GM12801 (cell line): Measurements from ENCODE around the gene STK38L.

ENCODE experiments used
- TF ChIP-seq, protein P1 (sequence below): IDR thresholded peaks from one replicate; pipeline ENCODE4 v1.5.1; 2011; ENCODE audit warnings: control low read depth; ENCODE audit not compliant: insufficient read length; ENCODE audit errors: extremely low read depth

The STK38L gene

DNA sequence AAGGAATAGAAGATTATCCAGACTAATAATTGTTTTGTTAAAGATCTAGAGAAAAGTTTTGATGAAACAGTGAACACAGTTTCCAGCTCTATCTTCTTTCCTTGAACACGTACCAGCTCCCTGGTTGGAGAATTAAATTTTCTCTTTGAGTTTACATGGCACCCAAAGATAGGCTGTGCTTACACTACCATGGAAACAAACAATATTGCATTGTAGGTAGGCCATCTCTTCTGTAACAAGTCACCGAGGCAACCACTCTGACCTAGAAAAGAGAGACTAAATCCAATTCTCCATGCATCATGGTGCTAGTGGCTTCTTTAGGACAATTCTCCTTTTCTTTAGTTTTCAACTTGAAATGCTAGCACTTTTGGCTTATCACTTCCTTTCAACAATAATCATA lies 98.5 kb downstream of the STK38L start:
- TF ChIP-seq, protein P1, sequence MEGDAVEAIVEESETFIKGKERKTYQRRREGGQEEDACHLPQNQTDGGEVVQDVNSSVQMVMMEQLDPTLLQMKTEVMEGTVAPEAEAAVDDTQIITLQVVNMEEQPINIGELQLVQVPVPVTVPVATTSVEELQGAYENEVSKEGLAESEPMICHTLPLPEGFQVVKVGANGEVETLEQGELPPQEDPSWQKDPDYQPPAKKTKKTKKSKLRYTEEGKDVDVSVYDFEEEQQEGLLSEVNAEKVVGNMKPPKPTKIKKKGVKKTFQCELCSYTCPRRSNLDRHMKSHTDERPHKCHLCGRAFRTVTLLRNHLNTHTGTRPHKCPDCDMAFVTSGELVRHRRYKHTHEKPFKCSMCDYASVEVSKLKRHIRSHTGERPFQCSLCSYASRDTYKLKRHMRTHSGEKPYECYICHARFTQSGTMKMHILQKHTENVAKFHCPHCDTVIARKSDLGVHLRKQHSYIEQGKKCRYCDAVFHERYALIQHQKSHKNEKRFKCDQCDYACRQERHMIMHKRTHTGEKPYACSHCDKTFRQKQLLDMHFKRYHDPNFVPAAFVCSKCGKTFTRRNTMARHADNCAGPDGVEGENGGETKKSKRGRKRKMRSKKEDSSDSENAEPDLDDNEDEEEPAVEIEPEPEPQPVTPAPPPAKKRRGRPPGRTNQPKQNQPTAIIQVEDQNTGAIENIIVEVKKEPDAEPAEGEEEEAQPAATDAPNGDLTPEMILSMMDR, result no peak

DNA sequence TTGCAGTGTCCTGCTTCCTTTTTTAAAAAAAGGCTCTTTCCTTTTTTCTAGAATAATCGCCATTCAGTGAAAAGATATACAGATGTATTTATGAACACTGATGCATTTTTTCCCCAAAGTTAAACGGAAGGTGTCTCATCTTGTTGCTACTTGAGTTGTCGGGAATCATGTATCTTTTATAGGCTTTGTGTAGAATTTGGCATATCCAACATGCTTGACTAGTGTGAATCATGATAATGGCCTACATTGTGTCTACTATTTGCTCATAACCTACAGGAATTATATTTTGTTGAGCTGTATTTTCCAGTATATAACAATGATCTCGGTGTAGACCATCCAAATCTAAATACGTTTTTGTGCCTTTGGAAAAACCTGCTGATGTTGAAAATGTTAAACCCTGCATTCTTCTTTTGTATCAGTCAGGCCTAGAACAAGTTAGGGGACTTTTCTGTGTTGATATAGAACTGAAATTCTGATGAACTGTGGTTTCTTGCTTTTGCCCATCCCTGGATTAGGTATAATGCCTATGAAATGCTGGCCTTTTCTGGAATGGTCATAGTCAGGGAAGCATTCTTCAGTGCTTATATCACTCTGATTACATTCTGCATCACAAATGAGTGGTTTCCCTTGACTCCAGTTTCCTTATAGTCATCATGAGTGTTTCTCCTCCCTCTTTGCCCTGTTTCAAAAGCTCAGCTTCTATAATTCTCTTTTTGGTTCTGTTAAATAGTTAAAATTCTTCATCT lies 99.3 kb downstream of the STK38L start:
- TF ChIP-seq, protein P1, result no peak

DNA sequence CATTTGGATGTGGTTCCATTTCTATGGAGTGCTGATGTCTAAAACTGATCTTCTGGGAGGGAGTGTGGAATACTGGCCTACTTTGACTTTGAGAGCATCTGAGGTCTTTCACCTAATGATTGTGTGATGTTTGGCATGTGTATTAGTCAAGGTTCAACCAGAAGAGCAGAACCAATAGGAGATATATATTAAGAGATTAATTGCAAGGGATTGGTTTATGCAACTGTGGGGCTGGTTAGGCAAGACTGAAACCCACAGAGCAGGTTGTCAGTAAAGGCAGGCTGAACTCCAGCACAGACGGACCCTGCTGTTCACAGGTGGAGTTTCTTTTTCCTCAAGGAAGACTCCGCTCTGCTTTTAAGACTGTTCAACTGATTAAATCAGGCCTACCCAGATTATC lies 100.2 kb downstream of the STK38L start:
- TF ChIP-seq, protein P1, result no peak

DNA sequence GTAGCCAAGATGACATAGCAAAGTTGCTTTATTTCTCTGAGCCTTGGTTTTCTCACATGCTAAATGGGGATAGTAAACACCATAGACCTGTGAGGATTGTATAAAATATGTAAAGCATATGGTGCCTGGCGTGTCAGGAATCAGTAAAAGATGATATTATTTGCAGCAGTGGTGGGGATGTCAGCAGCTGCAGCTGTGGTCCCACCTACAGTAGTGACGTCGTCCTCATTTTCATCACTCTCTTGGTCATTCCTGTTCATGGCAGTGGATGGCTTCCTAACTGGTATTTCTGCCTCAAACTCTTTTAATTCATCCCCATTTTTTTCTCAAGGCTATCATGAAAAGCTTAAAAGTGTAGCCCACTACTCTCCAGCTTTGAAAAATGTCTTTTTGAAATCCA lies 100.7 kb downstream of the STK38L start:
- TF ChIP-seq, protein P1, result no peak

DNA sequence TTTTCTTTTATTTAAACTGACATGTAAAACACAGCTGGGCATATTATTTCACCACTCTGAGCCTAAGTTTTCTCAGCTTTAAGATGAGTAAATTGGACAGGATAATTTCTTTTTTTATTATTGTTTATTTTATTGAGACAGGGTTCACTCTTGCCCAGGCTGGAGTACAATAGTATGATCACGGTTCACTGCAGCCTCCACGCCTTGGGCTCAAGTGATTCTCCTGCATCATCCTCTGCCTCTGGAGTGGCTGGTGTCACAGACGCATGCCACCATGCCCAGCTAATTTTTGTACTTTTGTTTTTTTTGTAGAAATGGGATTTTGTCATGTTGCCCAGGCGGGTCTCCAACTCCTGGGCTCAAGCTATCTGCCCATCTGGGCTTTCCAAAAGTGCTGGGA lies 101.3 kb downstream of the STK38L start:
- TF ChIP-seq, protein P1, result no peak

DNA sequence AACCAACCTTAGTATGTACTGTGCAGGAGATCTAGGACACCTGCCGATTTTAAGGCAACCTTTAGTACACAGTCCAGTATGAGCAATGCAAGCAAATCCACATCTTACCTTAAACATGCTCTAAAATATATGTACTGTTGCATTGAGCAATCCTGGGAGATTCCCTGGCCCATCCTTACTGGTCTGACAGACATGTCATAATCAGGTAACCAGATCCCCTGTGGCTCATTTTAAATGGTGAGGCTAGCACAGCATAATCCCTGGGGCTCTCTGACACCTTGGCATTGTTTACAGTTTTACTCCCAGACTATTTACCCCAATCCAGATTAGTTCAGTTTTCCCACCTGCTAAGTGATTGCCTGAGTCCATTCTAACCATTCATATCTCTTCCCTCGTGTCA lies 103.7 kb downstream of the STK38L start:
- TF ChIP-seq, protein P1, result no peak

DNA sequence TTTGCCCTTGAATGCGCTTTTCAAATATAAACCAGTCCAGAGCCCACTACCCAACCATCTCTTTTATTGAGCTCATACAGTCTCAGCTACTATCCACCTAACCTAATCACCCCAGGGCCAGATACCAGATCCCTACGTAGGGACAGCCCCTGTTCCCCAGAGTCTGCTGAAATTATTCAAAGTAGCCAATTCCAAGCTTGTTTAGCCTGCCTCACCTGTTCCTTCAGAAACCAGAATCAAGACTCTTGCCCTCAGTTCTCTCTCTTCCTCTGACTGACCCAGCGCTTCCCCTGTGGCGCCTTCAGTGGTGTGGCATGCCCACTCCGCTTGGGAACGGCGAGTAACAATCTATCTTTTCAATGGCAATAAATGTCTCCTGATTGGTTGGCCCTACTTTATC lies 107.4 kb downstream of the STK38L start:
- TF ChIP-seq, protein P1, result no peak
